GM19238 (cell line): ENCODE measurements around the gene SUFU.
A peak's percentile ranks its signal among the peaks of the same experiment; 100 is the strongest.

Experiments
- DNase-seq: peaks from one replicate; pipeline ENCODE4 v3.0.0; 2011; ENCODE audit warnings: low spot score; ENCODE audit not compliant: insufficient read length

The SUFU gene

DNA sequence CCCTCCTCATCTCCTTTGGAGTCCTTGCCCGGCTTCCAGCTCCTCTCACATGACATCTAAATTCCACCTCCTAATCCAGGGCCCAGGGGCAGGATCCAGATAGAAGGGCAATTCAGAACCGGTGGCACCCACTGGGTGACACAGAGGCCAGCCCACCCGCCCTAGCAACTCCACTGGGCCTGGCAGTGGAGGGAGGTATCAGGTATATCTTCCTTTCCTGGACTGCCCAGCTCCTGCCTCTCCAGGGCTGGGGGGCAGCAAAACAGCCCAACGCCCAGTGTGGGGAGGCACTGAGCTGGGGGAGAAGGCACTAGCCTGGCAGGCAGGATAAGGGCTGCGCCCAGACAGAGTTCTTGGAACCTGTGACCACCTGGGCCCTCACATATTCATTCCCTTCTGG lies 130.1 kb downstream of the SUFU start:
- no peak for DNase-seq

DNA sequence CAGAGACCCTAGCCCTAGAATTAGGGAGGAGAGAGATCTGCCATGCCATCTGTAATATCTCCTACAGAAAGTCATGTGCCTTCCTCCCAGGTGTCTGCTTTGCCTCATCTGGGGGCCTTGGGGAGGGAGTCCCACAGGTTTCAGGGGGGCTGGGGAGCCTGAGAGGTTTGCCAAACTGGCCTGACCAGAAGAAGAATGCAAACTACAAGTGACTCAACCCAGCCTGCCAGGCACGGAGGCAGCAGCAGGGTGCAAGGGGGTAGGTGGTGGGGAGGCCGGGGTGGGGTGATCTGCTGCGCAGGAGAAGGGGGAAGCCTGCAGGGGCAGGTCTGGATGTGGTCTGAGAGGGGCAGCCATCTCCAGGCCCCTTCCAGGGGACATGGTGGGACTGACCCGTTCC lies 130.9 kb downstream of the SUFU start:
- DNase-seq, result no peak

DNA sequence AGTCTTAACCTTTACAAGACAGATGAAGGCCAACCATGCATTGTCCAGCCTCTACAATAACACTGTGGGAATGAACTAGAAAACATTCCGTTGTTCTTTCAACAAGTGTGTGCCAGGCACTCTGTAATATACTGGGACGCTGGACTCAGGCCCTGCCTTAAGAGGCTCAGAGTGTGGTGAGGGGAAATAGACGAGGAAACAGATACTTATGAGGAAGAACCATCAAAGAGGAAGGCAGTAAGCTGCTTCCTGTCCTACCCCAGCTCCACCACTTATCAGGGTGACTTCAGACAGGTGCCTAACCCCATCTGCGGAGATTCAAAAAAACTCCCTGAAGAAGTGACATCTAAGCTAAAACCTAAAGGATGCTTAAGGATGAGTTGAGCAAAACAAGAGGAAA lies 131.6 kb downstream of the SUFU start:
- DNase-seq, result no peak

DNA sequence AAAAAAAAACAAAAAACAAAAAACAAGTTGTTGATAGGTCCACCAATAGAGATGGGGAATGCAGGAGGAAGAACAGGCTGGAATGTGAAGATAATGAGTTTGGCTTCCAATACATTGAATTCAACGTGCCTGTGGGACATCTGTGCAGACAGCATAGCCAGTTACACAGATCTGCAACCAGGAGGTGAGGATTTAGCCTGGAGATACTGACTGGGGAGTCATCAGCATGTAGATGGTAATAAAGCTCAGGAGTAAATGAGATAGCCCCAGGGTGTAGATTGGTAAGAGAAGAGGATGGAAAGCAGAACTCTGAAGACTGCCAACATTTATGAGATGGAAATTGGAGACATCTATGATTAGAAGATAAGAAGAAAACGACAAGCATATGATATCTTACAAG lies 135.8 kb downstream of the SUFU start:
- DNase-seq, result no peak

DNA sequence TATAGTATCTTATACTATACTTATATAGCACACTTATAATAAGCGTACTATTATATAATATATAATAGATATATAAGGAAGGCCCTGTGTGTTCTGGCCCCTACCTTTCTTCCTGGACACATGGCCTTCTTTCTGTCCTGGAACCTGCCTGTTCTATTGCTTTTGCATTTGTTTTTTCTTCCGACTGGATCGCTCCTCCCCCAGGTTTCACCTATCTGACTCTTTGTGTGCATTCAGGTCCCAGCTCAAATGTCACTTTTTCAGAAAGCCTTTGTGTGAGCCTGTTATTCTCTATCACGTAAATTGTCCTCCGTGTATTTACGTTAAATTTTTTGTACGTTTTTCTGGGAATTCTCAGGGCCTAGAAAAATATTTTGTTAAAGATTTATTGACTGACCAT lies 137.6 kb downstream of the SUFU start:
- DNase-seq, result no peak

- DNase-seq, result peak; percentile 91
These were observed 138.3 kb downstream of the SUFU start for GRCh38 chr10:102641880-102642735.

GRCh38 chr10:102642736-102643335 lies 139.1 kb downstream of the SUFU start:
- DNase-seq, result no peak

- no peak for DNase-seq
These were observed 139.7 kb downstream of the SUFU start for GRCh38 chr10:102643336-102644065.

GRCh38 chr10:102644066-102644645 lies 140.4 kb downstream of the SUFU start, which contains the start of gene TRIM8:
Gene TRIM8 (plus strand): TSS chr10:102644479. CDS start chr10:102644618, 139 bp downstream.
- DNase-seq, result no peak

DNA sequence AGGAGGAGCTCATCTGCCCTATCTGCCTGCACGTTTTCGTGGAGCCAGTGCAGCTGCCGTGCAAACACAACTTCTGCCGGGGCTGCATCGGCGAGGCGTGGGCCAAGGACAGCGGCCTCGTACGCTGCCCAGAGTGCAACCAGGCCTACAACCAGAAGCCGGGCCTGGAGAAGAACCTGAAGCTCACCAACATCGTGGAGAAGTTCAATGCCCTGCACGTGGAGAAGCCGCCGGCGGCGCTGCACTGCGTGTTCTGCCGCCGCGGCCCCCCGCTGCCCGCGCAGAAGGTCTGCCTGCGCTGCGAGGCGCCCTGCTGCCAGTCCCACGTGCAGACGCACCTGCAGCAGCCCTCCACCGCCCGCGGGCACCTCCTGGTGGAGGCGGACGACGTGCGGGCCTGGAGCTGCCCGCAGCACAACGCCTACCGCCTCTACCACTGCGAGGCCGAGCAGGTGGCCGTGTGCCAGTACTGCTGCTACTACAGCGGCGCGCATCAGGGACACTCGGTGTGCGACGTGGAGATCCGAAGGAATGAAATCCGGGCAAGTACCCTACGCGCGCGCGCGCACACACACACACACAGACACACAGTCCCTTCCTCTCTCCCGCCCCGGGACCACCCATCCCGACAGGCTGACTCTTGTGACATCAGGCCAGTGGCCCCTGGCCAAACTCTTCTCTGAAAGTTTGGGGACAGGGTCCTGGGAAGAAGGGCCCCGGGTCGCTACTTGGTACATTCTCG lies 141.0 kb downstream of the SUFU start:
- no peak for DNase-seq

DNA sequence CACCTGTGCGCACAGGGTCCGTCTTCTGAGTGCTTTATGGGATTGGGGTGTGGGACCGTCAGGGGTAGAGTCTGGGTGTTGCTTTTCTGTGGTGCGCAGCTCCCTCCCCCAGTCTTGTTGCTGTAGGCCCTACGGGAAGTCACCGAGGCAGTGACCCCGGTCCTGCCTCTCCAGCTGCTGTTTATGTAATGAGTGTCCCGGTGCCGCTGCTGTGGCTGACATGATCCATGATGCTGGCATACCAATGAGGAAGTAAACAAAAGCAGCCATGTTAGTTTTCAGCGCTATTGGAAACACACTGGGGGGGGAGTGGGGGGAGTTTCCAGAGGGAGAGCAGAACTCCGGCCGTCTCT lies 141.6 kb downstream of the SUFU start:
- no peak for DNase-seq

DNA sequence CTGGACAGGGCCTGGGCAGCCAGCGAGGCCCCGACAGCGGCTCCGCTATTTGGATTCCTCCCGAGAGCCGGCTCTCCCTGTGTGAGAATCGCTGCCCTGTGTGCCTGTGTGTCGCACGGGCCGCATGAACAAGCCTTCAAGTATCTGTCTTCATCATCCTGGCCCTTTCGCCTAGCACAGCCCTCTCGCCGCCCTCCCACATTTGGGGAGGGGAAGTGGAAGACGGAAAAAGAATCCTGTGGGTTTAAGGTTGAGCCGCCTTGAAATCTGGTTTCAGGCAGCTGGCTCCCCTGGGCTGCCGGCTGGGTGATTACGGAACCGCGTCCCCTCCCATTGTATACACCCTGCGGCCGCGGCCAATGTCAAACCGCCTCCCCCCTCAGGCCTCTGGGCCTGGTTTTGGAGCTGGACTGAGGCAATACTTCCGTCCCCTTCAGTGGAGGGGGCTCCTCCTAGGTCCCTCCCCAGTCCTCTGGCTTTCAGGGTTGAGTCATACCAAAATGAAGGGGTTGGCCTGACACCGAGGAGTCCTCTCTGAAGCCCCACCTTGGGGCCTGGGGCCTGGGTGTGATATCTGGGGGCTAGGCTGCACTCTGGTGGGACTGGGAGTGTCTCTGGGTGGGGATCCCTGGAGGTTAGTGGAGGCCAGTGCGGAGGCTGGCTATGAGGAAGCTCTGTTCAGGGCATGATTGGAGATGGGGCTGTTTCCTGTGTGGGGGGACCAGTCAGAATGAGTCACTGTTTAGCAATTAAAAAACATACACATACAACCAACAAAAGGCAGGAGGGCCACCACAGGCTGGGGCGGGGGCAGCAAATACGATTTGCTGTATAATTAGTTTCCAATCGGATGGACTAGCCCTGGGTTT lies 142.2 kb downstream of the SUFU start:
- DNase-seq, result peak; percentile 72

GRCh38 chr10:102646610-102647442 lies 143.1 kb downstream of the SUFU start:
- DNase-seq, result no peak

- DNase-seq, result no peak
These were observed 143.9 kb downstream of the SUFU start for GRCh38 chr10:102647443-102648268.

GRCh38 chr10:102648269-102648888 lies 144.6 kb downstream of the SUFU start:
- no peak for DNase-seq

GRCh38 chr10:102648889-102649796 lies 145.4 kb downstream of the SUFU start:
- no peak for DNase-seq
